ENCODE results near the gene FAM131B. TPM values are rescaled to one million over a fixed set of nuclear protein-coding genes. Genes with fewer than 3 reads are reported as not detected.

The FAM131B gene
- total and polyA plus RNA-seq, 2 of the 13 experiments (the other 11 are each of a cell fraction or from before 2014, with no cell fraction given), result 0.07 TPM; not detected in 1

GRCh38 chr7:143354965-143355364, 7.5 kb downstream of the FAM131B start (continued):
- TF ChIP-seq ZNF407 (CRISPR knock-in tag; IDR thresholded peaks at IDR 0.05; ENCODE audit: not compliant biosample characterization), result no peak
- no peak for TF ChIP-seq ZNF333 (CRISPR knock-in tag; IDR thresholded peaks at IDR 0.05; ENCODE audit: borderline replicate concordance)
- no peak for TF ChIP-seq PHF8 (CRISPR knock-in tag; IDR thresholded peaks at IDR 0.05)
- TF ChIP-seq ARID4A (CRISPR knock-in tag; IDR thresholded peaks at IDR 0.05; ENCODE audit: borderline replicate concordance), result no peak
- no peak for TF ChIP-seq MNT (IDR thresholded peaks at IDR 0.05)
- TF ChIP-seq ZHX1 (CRISPR knock-in tag; IDR thresholded peaks at IDR 0.05; ENCODE audit: low read depth), result no peak

All from HepG2 (cell line).